Activated B cell treated with CpG ODN at 0.5 μM for 24 hours (primary cell): Measurements from ENCODE around the gene BCKDK. TPM values are rescaled to one million over a fixed set of nuclear protein-coding genes. Genes with fewer than 3 reads are reported as not detected.
"Not testable (repeated sequence)": the region's sequence is repeated elsewhere in the genome, so short reads cannot be mapped to it uniquely, and the experiment has no call there.

Experiments used
- ATAC-seq: fragments of 200-7000 bp; cut with Tn5 transposase; one replicate; pipeline ENCODE4 v1.10.0; 2021; ENCODE audit warnings: low read depth, mild to moderate bottlenecking, moderate library complexity
- CTCF ChIA-PET: fragments of 350-600 bp; sonication (Branson Sonifier 250); formaldehyde crosslinking; loops from one replicate; lab custom pipeline; 2021; ENCODE audit warnings: antibody characterized with exemption; lab: Charles Lee
- POLR2A ChIA-PET: fragments of 350-600 bp; sonication (Branson Sonifier 250); formaldehyde crosslinking; loops from one replicate; lab custom pipeline; 2021; ENCODE audit warnings: antibody characterized with exemption; lab: Charles Lee
- DNase-seq: peaks from one replicate; pipeline ENCODE4 v3.0.0; 2022
- H3K27ac Mint-ChIP-seq: one replicate; pipeline ENCODE4 v1.8.0; 2020; ENCODE audit warnings: mixed read lengths
- H3K27me3 Mint-ChIP-seq: one replicate; pipeline ENCODE4 v1.8.0; 2021; ENCODE audit warnings: mixed read lengths
- H3K36me3 Mint-ChIP-seq: one replicate; pipeline ENCODE4 v1.8.0; 2021; ENCODE audit warnings: low read depth, mixed read lengths
- H3K4me1 Mint-ChIP-seq: one replicate; pipeline ENCODE4 v1.8.0; 2021; ENCODE audit warnings: mixed read lengths
- H3K4me3 Mint-ChIP-seq: one replicate; pipeline ENCODE4 v1.8.0; 2020; ENCODE audit warnings: mild to moderate bottlenecking, mixed read lengths
- H3K9me3 Mint-ChIP-seq: one replicate; pipeline ENCODE4 v1.8.0; 2020; ENCODE audit warnings: mixed read lengths
- CTCF ChIP-seq: fragments of 200-600 bp; IDR thresholded peaks from one replicate; pipeline ENCODE4 v1.8.0; 2022; ENCODE audit warnings: antibody characterized with exemption, mild to moderate bottlenecking
- intact Hi-C: fragments of 100-400 bp; cut with micrococcal nuclease; formaldehyde crosslinking; loops from one replicate; pipeline ENCODE4 v1.15.1; 2024
- total RNA-seq: library from RNA; stranded (reverse); gene quantifications from 2 replicates; pipeline ENCODE4 v1.2.3, GENCODE V29; 2022

Gene BCKDK
- total RNA-seq, 1 donor from 2014 or later = 27.3 TPM

- no peak for TF ChIP-seq CTCF
- ChIA-PET CTCF (interaction anchor here (0.5 to 1.8 kb wide), 5 partner anchors 21 to 239 kb away, joined by 3 to 5 read pairs (median 3); no protein-coding TSS in a partner anchor), POLR2A (interaction anchor here (0.7 to 4.6 kb wide), 10 partner anchors 10 to 779 kb away, joined by 3 to 39 read pairs (median 7); partner anchors contain the start of genes ARMC5, FUS, KAT8 and ZNF267)
- intact Hi-C loops = loop anchor here (1.0 to 2.0 kb wide), 6 partner anchors 20 to 349 kb away; partner anchors contain the start of genes KAT8, STX4, ZNF646 and ZNF668
- Mint-ChIP-seq H3K4me1 (peaks cover 25% of the 10 kb centered on the region), H3K27me3 (no peaks in the 10 kb centered on the region), H3K9me3 (no peaks in the 10 kb centered on the region), H3K4me3 (peak within 1 kb of the TSS; percentile 95), H3K36me3 (peaks cover 17% of the 10 kb centered on the region), H3K27ac (peak within 1 kb of the TSS; percentile 93)
- DNase-seq (peak; percentile 77), ATAC-seq (peak; percentile 88)
These were observed 13.6 kb upstream of the BCKDK start, which contains the start of gene VKORC1 for GRCh38 chr16:31094424-31095120. VKORC1 (minus strand) TSS chr16:31094797; CDS start chr16:31094729, 68 bp downstream.

GRCh38 chr16:31099860-31100638, 8.1 kb upstream of the BCKDK start:
- DNase-seq (no peak), ATAC-seq (no peak)
- intact Hi-C loops = no loop called here
- no peak for TF ChIP-seq CTCF
- no peak overlapping the region for H3K4me3 Mint-ChIP-seq
- peaks cover 11% of the 10 kb centered on the region for H3K4me1 Mint-ChIP-seq
- POLR2A ChIA-PET = interaction anchor here (1.1 to 1.4 kb wide), 2 partner anchors 17 to 26 kb away, joined by 4 to 5 read pairs; partner anchors contain the start of genes KAT8, ZNF646 and ZNF668
- no peaks in the 10 kb centered on the region for H3K36me3 Mint-ChIP-seq
- H3K27me3 Mint-ChIP-seq = no peaks in the 10 kb centered on the region
- no peaks in the 10 kb centered on the region for H3K9me3 Mint-ChIP-seq
- H3K27ac Mint-ChIP-seq = no peak overlapping the region
- CTCF ChIA-PET = no interaction called here

GRCh38 chr16:31100876-31101641, 7.1 kb upstream of the BCKDK start:
- H3K4me1 Mint-ChIP-seq, DNase-seq, H3K36me3 Mint-ChIP-seq, H3K4me3 Mint-ChIP-seq, intact Hi-C loops, ATAC-seq, H3K27ac Mint-ChIP-seq, H3K9me3 Mint-ChIP-seq, H3K27me3 Mint-ChIP-seq: not testable (repeated sequence)
- POLR2A ChIA-PET = interaction anchor here (1.1 to 1.4 kb wide), 2 partner anchors 16 to 27 kb away, joined by 4 to 5 read pairs; partner anchors contain the start of genes KAT8, ZNF646 and ZNF668
- CTCF ChIA-PET = interaction anchor here (0.8 kb wide), 1 partner anchor 42 kb away, joined by 3 read pairs; no protein-coding TSS in a partner anchor

- Mint-ChIP-seq H3K9me3 (no peaks in the 10 kb centered on the region), H3K4me1 (peaks cover 19% of the 10 kb centered on the region)
- POLR2A ChIA-PET = no interaction called here
These were observed 2.4 kb upstream of the BCKDK start for GRCh38 chr16:31105677-31106213.

More at GRCh38 chr16:31105677-31106213, 2.4 kb upstream of the BCKDK start:
- DNase-seq (peak; percentile 85), ATAC-seq (peak; percentile 90)
- CTCF ChIA-PET = no interaction called here
- peak; percentile 45 for TF ChIP-seq CTCF
- Mint-ChIP-seq H3K4me3 (peak overlapping the region; percentile 61), H3K27me3 (no peaks in the 10 kb centered on the region), H3K36me3 (peaks cover 14% of the 10 kb centered on the region), H3K27ac (peak overlapping the region; percentile 10)
- intact Hi-C loops = loop anchor here (5.0 kb wide), 1 partner anchor 762 kb away; no protein-coding TSS in a partner anchor
